PC-3 (cell line): ENCODE data around the gene GSTCD.

Source experiments
- EZH2 ChIP-seq: fragments of 300-600 bp; sonication (generic); IDR thresholded peaks from one replicate; pipeline ENCODE4 v1.6.1; 2017; ENCODE audit warnings: antibody characterized with exemption, mild to moderate bottlenecking, low read length; ENCODE audit not compliant: unreplicated experiment
- EZH2phosphoT487 ChIP-seq: fragments of 300-600 bp; sonication (generic); IDR thresholded peaks from 2 replicates; pipeline ENCODE4 v1.6.1; 2018; ENCODE audit warnings: mild to moderate bottlenecking, antibody characterized with exemption, low read length, borderline replicate concordance
- TF ChIP-seq, protein P1 (sequence below): fragments of 300-600 bp; sonication (generic); conservative IDR thresholded peaks from 2 replicates; pipeline ENCODE4 v1.5.1; 2017; ENCODE audit warnings: antibody characterized with exemption, low read depth, mild to moderate bottlenecking, low read length

DNA sequence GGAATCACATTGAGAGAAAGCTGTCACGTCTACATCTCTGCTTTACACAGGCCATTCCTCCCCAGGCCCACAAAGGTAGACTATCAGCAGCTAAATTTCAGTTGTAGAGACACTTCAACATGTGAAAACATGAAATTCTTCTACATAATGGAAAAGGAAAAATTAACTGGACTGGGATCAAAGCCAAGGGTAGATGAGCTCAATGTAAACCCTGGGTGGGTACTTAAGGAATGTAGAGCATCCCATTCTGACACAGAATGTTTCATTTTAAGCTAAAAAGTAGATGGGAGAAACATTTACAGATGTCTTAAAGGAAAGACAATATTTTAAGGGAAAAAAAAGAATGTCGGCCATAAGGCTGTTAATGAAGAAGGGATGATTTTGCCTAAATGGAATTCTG, 135.4 kb downstream of the GSTCD start:
- TF ChIP-seq, protein P1, sequence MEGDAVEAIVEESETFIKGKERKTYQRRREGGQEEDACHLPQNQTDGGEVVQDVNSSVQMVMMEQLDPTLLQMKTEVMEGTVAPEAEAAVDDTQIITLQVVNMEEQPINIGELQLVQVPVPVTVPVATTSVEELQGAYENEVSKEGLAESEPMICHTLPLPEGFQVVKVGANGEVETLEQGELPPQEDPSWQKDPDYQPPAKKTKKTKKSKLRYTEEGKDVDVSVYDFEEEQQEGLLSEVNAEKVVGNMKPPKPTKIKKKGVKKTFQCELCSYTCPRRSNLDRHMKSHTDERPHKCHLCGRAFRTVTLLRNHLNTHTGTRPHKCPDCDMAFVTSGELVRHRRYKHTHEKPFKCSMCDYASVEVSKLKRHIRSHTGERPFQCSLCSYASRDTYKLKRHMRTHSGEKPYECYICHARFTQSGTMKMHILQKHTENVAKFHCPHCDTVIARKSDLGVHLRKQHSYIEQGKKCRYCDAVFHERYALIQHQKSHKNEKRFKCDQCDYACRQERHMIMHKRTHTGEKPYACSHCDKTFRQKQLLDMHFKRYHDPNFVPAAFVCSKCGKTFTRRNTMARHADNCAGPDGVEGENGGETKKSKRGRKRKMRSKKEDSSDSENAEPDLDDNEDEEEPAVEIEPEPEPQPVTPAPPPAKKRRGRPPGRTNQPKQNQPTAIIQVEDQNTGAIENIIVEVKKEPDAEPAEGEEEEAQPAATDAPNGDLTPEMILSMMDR, result no peak
- TF ChIP-seq EZH2phosphoT487, result no peak
- TF ChIP-seq EZH2, result no peak
